Stimulated activated CD8-positive, alpha-beta memory T cell treated with anti-CD3 and anti-CD28 coated beads, Interleukin-15, amount 100 ng/mL, for 1 hour (primary cell): ENCODE data around the gene FLAD1.
"Not testable (repeated sequence)": the region's sequence is repeated elsewhere in the genome, so short reads cannot be mapped to it uniquely, and the experiment has no call there.

Source experiments
- DNase-seq: peaks from one replicate; pipeline ENCODE4 v3.0.0-alpha.2; 2020; ENCODE audit warnings: low read depth

Gene FLAD1

GRCh38 chr1:154990276-154990675 lies 7.1 kb downstream of the FLAD1 start:
- no peak for DNase-seq

- no peak for DNase-seq
Observed at GRCh38 chr1:154992721-154993571, 9.8 kb downstream of the FLAD1 start.

- DNase-seq, result no peak
Observed at GRCh38 chr1:154993572-154994268, 10.6 kb downstream of the FLAD1 start, which contains the start of gene LENEP. TSS of gene LENEP (plus strand) at chr1:154993586. CDS start at chr1:154993608, 22 bp downstream.

- no peak for DNase-seq
Observed at GRCh38 chr1:154994269-154994587, 11.1 kb downstream of the FLAD1 start.

GRCh38 chr1:154994591-154994990 lies 11.4 kb downstream of the FLAD1 start:
- DNase-seq, result no peak

GRCh38 chr1:154995301-154995983 lies 12.3 kb downstream of the FLAD1 start:
- DNase-seq, result not testable (repeated sequence)

- DNase-seq, result no peak
Observed at GRCh38 chr1:154996966-154997701, 14.0 kb downstream of the FLAD1 start.

GRCh38 chr1:154998201-154998780 lies 15.1 kb downstream of the FLAD1 start:
- DNase-seq, result no peak

- peak; percentile 49 for DNase-seq
Observed at GRCh38 chr1:154998818-154999570, 15.8 kb downstream of the FLAD1 start.

GRCh38 chr1:154999571-155000410 lies 16.6 kb downstream of the FLAD1 start:
- DNase-seq, result no peak

- DNase-seq, result no peak
Observed at GRCh38 chr1:155000411-155000725, 17.2 kb downstream of the FLAD1 start.

GRCh38 chr1:155000726-155001424 lies 17.7 kb downstream of the FLAD1 start:
- DNase-seq, result peak; percentile 59

GRCh38 chr1:155001425-155001674 lies 18.2 kb downstream of the FLAD1 start:
- no peak for DNase-seq

- peak; percentile 99 for DNase-seq
Observed at GRCh38 chr1:155001675-155002463, 18.7 kb downstream of the FLAD1 start.

- no peak for DNase-seq
Observed at GRCh38 chr1:155002464-155003226, 19.5 kb downstream of the FLAD1 start, which contains the start of gene ZBTB7B. TSS of gene ZBTB7B (plus strand) at chr1:155002802. CDS start at chr1:155014661, 11,859 bp downstream.

GRCh38 chr1:155003227-155003765 lies 20.2 kb downstream of the FLAD1 start:
- DNase-seq, result no peak

- DNase-seq, result no peak
Observed at GRCh38 chr1:155003766-155004351, 20.7 kb downstream of the FLAD1 start.
